Stimulated activated CD4-positive, alpha-beta T cell treated with anti-CD3 and anti-CD28 coated beads, Interleukin-1b, Interleukin-23, amount 100 ng/mL, for 4 hours (primary cell): ENCODE results near the gene EMILIN3.

Experiments
- DNase-seq, 2 donors: peaks; one replicate each; pipeline ENCODE4 v3.0.0-alpha.2; 2020; ENCODE audit warnings: low read depth in 2 of 2

EMILIN3 gene

GRCh38 chr20:41347523-41348429 lies 18.8 kb downstream of the EMILIN3 start:
- DNase-seq = no peak

- no peak for DNase-seq
These were observed 20.9 kb downstream of the EMILIN3 start for GRCh38 chr20:41345729-41346067.

DNA sequence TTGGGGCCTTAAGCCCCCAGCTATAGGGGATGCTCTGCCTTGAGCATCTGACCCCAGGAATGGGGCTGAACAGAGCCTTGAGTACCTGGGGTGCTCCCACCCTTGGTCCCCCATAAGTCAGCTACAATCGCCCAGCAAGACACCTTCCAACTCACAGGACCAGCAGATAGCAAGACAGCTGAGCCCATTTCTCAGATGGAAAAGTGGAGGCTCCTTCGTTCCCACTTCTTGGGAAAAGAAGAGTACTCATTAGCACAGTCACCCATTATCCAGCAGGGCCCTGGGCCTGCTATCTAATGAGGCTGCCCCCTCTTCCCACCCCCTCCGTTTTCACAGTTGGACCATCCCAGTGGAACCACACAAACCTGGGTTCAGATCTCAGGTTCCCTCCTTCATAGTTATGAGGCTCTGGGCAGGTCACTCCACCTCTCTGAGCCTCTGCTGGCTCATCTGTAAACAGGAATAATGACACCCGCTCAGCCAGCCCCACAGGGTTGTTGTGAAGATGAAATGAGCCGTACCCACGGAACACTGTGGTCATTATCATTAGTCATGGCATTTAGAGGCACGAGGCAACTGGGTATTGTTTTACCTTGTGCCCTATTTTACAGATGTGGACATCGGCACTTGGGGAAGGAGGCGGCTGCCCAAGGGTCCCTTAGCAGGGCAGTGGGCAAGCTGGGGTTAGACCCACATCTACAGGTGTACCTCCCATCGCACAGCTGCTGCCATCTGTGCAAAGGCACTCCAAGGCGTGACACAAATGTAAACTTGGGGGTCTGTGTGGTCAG lies 21.5 kb downstream of the EMILIN3 start:
- no peak for DNase-seq

DNA sequence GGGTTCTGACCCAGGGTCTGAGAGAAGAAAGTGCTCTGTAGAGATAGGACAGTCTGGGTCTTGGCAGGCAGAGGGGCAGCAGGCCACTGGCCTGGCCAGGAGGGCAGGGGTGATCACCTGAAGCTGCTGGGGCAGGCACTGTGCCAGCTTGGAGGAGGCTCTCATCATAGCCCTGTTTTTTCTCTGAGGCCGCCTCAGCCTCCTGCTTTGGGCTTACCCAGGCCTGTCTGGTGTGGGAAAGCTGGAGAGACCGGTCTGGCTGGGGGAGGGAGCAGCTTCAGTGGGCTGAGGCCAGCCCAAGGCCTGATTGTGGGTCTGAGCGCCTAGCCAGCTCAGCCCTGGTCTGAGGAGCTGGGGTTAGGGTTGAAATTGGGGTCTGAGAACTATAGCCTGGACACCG lies 22.1 kb downstream of the EMILIN3 start:
- no peak for DNase-seq

- DNase-seq = no peak
These were observed 23.8 kb downstream of the EMILIN3 start for GRCh38 chr20:41342474-41343464.

DNA sequence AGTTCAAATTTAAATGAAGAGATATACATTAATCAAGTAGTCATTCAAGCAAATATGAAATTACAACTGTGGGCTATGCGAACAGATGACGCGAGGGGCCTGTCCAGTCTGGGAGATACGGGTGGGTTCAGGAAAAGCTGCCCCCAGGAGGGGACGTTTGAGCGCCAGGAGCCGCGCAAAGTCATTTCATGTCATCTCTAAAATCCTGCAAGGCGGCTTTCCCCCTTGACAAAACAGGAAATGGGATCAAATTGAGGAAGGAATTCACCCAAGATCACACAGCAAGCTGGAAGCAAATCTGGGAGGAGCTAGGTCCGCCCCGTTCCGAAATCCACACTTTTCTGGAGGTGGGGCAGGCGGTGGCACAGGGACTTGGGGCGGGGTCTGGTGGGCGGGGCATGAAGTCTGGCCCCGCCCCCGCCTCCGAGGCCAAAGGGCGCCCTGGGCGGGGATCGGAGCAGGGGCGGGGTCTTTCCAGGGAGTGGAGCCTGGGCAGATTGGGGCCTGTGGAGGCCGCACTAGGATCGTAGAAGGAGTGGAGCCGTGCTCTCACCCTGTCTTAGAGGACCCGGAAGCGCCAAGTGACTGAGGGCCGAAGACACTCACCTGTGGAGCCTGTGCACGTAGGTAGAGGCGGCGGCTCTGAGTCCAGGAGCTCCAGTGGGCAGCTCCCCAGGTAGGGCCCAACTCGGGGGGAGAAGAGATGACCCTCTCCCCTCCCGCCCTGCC lies 26.1 kb downstream of the EMILIN3 start, which contains the start of gene LPIN3:
LPIN3 (plus strand) TSS at position 495 of the 729 bp plus-strand sequence. CDS start 4,983 bp downstream, outside the sequence.
- peak; percentile 37 to 53 for DNase-seq

DNA sequence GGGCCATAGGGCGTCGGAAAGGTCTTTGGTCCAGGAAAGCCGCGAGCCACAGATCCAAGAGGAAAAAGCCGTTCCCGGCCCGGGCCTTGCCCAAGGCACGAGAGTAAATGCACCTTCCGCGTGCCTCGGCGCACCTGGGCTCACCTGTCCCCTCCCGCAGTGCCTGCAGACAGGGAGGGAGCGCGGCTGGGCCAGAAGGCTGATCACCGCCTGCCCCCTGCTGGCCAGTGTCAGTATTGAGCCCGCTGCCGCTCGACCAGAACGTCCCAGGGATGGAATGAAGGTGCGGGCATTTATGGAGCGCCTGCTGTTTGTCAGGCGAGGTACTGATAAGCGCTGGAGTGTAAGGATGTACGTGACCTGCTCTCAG lies 26.7 kb downstream of the EMILIN3 start:
- DNase-seq = peak; percentile 83 to 87

- no peak for DNase-seq
These were observed 29.7 kb downstream of the EMILIN3 start for GRCh38 chr20:41336711-41337492.

DNA sequence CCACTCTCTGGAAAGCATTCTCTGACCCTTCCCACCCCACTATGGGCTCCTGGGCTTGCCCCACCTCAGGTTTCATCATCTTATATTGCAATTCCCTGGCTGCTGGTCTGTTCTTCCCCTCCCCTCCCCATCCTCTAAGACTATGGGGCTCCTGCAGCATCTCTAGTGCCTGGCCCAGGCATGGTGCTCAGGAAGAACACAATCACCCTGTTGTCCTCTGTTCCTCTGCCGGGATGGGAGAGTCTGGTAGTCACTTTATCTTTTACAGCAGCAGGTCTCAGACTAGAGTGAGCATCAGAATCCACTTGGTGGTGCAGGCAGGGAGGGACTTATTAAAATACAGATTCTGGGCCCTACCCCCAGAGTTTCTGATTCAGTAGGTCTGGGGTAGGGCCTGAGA lies 31.0 kb downstream of the EMILIN3 start:
- DNase-seq = no peak

GRCh38 chr20:41334443-41335421 lies 31.9 kb downstream of the EMILIN3 start:
- no peak for DNase-seq

- no peak for DNase-seq
These were observed 32.6 kb downstream of the EMILIN3 start for GRCh38 chr20:41334036-41334435.

- DNase-seq = no peak
These were observed 34.9 kb downstream of the EMILIN3 start for GRCh38 chr20:41331731-41332130.

GRCh38 chr20:41330941-41331340 lies 35.7 kb downstream of the EMILIN3 start:
- DNase-seq = no peak

- no peak for DNase-seq
These were observed 36.3 kb downstream of the EMILIN3 start for GRCh38 chr20:41330343-41330720.

- DNase-seq = peak; percentile 43 to 62
These were observed 36.9 kb downstream of the EMILIN3 start for GRCh38 chr20:41329435-41330342.

- no peak for DNase-seq
These were observed 39.4 kb downstream of the EMILIN3 start for GRCh38 chr20:41327178-41327577.

- DNase-seq = no peak
These were observed 45.6 kb downstream of the EMILIN3 start for GRCh38 chr20:41320976-41321375.

DNA sequence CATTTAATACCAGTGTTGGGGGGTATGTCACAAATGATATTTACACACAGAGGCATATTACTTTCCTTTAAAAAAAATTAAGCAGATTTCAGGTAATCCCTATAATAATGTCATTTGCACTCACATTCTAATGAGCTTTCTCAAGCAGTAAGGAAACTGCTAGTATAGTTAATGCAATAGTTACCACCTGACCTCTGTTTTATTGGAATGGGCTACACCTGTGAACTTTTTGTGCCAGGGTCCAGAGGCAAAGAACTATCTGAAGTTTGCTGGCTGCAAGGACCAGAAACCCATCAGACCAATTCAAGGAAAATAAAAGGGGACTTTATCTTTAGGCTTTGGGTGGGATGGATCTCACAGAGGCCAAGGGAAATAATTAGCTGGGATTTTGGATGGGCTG lies 46.2 kb downstream of the EMILIN3 start:
- DNase-seq = no peak
